NCI-H187 treated with DMSO at 0.1 percent for 48 hours (cell line): ENCODE results near the gene TSPAN3.

Experiments
- DNase-seq: peaks from one replicate; lab custom pipeline; 2025; lab: John Stamatoyannopoulos, UW

The TSPAN3 gene

DNA sequence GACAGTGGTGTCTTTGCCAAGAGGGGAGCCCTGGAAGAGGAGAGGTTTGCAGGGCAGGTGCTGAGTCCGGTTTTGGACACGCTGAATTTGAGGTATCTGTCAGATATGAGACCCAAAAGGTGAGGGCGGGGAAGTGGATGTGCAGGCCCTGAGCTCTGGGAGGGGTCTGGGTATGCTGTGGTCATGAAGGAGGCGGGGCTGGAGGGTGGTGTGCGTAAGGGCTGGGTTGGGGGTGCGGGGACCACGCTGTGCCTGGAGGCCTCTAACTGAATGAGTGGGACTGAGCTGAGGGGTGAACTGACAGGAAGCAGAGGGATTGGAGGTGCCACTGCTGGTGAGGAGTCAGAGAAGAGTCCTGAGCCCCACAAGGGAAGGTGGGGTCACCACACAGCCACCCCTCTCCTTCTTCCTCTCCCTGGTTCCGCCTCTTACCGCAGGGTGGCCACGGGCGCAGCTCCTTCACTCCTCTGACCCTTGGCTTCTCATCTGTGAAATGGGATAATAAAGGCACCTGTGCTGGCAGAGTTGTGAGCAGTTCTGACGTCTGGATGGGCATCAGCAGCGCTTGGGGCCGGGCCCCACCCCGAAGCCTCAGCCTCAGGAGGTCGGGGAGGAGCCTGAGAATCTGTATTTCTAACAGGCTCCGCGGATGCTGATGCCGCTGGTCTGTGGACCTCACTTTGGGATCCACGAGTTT is 47.2 kb downstream of the TSPAN3 start:
- DNase-seq: no peak

DNA sequence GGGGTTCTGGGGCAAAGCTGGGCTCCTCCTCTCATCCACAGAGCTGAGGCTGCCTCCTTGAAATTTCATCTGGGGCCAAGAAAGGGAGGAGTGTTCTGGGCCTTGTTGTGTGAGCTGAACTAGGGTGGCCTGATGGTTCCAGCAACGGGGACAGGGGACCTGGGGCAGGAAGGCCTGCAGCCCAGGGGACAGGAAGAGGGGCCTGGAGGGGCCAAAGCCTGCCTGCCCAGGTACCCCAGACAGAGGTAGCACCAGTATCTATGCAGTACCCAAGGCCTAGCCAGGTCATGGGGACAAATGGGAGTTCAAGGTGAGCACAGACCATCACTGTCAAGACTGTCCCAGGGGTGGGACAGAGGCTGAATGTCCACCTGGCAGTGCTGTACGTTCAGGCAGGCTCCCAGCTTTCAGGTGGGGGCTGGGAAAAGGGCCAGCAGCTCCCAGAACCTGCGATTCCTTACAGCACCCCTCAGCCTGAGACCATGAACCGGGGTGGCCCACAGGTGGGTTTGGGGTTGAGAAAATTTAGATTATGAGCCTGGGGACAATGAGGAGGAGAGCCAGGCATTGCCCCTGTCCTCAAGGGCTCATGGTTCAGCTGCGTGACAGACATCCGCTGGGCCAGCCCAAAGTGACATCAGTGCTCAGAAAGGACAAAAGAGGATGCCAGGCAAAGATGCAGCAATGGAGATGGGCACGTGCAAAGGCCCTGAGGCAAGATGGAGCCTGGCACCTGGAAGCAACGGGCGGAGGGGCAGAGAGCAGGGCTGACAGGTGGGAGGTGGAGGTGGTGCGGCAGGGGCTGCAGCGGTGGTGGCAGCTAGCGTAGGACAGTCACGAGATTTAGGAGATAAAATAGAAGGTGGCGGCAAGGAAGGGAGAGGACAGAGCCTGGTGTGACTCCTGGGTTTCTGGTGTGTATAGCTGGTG is 48.0 kb downstream of the TSPAN3 start:
- DNase-seq: no peak

DNA sequence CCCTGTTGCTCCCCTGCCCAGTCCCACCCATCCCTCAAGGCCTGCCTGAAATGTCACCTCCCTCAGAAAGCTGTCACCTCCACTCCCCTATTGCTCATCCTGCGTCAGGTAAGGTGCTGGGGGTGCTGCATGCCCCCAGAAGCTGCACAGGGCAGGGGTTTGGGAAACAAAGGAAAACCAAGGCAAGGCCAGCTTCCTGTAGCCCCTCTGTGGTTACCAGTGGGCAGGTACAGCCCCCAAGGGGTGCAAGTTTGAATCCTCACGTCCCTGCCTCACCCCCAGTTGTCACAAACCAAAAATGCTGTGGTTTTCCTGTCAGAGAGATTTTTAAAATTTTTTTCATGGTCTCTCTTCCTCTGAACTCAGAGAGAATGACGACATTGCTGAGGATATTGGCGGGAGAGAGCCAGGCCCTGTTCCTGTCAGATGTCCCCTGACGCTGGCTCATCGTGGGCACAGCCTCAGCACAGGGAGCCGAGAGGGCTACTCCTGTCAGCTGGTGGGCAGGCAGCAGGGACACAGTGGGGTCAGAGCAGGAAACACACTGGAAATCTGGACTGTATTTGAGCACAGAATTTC is 49.0 kb downstream of the TSPAN3 start:
- no peak for DNase-seq

DNA sequence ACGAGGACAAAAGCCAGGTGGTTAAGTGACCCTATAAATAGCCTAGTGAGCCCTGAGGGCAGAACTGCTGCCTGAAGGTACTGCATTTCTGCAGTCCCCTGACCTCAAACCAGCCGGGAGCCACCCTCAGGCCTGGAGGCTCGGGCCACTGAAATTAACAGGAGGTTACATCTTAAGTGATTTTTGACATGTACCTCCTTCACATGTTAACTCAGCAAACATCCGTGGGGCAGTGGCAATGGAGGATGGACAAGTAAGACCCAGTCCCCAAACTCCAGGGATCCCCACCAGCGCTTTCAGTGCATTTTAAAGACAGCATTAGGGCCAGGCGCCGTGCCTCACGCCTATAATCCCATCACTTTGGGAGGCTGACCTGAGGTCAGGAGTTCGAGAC is 49.8 kb downstream of the TSPAN3 start:
- DNase-seq: no peak

DNA sequence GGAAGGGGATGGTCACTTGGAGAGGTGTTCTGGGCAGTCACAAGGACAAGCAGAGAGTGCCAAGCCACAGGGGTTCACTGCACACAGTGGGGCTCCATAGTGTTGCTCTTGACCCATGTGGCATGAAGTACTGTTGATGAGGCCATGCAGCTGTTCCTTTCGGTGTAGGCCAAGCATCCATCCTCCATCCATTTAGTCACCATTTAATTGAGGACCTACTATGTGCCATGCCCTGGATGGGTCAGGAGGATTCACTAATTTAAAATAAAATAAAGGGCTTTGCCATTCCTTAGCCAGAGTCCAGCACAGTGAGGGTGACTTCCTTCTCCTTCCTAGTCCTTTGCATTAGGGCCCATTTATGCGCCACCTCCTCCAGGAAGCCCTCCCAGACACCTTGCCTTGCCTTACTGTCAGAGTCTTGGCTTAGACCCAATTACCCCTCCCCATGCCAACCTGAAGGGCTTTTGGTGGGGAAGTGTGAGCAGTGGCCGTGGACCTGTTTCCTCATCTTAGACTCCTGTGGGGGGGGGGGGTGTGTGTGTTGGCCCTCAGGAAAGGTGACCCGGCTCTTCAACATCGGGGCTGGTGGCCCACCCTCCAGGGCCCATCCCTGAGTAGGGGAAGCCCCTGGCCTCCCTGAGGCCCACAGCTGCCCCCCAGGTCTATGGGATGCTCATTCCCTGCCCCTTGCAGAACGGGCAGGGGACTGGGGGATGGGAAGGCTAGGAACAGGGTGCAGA is 50.4 kb downstream of the TSPAN3 start:
- DNase-seq: no peak

DNA sequence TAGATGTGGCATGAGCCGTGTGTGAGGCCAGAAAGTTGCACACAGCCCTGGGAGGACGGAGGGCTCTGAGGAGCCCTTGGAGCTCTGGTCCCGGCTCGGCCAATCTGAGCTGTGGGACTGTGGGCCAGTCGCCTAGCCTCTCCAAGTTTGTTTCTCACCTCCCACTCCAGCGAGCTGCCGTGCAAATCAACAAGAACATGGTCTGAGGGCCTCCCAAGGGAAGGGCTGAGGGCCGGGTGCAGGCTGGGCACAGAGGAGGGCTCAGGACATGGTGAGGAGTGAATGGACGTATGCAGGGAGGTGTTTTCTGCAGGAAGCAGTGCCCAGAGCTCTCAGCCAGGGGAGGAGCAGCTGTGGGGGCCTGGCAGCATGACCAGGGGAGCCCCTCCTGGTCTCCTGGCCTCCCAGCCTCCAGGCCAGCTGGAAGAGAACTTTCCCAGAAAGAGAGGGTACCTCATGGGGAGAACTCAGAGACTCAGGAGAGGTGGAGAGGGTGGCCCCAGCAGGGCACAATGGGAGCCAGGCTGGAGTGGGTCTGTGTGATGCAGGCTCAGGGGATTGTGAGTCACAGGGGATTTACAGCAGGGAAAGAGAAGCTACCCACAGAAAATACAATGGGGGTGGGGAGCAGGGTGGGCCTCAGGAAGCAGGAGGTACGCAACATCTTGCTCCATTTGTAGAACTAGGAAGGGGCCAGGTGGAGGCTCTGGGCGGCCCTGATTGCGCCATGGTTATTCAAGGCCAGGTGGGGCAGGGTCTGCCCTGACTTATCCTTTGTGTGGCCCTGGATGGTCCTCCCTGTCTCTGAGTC is 51.2 kb downstream of the TSPAN3 start:
- DNase-seq: no peak

DNA sequence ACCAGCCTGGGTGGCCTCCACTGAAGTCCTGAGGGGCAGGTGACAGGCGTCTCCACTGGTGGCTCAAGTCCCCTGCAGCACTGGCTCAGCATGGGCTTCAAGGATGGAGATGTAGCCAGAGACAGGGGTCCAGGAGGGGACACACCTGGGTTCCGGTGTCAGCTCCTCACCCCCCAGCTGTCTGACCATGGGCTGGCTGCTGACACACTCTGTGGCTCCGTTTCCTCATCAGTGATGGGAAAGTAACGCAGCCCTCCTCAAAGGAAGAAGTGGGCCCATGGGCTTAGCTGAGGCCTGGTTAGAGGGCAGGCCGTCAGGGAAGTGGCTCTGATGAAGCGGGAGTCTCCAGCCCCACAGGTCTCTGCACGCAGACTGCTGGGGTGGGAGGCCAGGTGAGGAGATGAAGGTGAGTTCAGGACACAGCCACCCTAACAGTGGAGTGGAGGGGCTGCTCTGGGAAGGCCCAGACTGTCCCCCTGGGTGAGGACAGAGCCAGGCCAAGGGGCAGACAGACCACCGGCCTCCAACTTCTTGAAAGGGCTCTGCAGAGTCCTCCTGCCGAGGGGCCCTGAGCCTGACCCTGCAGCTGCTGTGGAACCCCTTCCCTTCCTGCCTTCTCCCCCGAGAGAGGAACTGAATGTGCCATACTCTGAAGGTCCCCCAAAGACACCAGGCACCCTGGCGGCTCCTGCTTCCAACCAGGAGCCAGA is 52.0 kb downstream of the TSPAN3 start:
- DNase-seq: no peak

DNA sequence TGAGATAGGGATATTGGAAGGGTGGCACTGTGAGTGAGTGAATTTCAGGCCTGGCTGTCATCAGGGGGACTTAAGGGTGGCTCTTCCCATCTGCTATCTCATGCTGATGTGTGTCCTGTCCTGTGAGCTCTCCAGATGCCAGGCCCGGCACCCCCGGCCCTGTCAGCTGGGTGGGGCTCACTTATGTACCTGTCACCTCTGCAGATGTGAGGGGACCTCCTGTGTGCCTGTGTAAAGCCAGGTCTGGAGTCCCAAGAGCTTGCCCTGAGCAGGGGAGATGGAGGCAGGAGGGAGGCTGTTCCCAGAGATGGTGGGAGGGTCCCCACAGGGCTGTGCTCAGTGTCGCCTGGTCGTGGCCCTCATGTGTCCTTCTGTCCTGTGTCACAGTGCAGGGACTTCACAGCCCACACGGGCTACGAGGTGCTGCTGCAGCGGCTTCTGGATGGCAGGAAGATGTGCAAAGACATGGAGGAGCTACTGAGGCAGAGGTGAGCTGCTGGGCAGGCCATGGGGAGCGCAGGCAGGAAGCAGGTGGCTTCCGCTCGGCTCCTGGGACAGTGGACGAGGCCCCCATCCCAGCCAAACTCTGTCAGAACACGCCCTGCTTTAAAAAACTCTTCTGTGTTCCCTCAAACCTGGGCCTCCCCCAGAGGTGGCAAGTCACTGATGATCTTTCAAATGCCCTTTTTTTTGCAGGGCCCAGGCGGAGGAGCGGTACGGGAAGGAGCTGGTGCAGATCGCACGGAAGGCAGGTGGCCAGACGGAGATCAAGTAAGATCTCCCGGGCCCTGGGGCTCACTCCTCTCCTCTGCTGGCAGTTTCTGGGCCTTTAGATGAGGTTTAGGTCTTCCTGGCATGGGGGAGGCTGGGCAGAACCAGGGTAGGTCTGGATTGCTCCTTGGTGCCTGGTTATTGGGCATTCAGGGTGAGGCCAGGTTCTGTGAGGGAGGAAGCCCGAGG is 52.9 kb downstream of the TSPAN3 start:
- DNase-seq: no peak

DNA sequence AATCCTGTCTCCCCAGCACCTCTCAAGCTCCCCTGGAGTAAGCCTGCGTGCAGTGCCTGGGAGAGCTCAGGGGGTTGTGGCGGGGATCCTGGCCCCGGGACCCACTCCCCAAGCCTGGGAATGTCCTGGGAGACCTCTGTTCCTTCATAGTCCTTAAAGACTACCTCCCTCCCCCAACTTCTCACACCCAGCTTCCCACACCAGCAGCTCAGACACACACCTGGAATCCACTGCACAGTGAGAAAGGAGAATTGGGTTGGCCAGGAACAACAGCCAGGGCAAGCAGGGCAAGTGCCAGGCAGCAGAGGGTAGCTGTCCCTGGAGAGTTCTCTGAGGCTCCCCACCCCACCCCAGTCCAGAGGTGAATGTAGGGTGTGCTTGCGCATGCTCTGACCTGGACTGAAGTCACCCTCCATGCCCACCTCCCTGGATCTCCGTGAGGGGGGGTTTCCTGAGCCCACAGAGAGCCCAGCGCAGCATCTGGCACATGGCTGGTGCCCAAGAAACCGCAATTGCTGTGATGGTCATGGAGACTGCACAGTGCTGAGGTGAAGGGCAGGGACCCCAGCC is 53.7 kb downstream of the TSPAN3 start:
- no peak for DNase-seq

DNA sequence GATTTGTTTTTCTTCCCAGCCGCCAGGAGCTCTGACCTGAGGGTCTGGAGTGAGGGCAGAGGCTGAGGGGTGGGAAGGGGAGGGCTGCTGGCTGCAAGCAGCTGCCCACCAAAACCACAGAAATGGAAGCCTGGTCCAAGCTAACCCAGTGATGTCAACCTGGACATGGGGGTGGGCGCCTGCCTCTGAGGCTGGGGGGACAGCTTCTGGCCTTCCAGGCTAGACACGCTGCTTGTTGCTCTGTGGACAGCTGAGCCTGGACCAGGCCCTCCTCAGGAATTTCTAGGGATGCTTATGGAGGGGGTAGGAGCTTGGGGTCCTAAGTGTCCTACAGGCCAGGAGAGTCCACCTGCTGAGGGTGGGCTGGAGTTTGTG is 54.6 kb downstream of the TSPAN3 start:
- no peak for DNase-seq

DNA sequence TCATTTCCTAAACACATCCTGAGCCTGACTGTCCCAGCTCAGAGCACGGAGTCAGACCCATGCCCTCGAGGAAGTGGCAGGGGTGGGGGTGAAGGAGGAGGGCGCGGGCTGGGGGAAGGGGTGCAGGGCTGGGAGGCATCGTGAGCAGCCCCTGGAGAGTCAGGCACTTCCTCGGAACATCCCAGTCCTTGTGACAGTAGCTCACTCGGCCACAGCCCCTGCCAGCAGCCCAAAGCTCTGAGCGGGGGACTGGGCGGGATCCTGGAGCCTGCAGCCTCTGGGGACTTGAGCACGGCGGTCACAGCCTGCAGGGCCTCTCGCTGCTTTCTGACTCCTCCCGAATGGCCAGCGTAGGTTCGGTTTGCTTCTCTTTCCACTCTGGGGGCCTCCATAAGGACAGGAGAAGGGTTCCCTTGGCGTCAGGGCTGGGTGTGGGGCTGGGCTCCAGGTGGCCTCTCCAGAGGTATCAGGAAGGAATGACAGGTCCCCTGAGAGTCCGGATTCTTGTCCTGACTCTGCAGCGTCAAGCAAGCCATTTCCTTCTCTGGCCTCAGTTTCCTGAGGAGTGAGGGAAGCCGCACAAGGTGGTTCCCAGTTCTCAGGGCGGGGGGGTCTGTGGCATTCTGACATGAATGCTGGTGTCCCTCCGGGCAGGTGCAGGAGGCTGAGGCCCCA is 55.1 kb downstream of the TSPAN3 start:
- DNase-seq: no peak

DNA sequence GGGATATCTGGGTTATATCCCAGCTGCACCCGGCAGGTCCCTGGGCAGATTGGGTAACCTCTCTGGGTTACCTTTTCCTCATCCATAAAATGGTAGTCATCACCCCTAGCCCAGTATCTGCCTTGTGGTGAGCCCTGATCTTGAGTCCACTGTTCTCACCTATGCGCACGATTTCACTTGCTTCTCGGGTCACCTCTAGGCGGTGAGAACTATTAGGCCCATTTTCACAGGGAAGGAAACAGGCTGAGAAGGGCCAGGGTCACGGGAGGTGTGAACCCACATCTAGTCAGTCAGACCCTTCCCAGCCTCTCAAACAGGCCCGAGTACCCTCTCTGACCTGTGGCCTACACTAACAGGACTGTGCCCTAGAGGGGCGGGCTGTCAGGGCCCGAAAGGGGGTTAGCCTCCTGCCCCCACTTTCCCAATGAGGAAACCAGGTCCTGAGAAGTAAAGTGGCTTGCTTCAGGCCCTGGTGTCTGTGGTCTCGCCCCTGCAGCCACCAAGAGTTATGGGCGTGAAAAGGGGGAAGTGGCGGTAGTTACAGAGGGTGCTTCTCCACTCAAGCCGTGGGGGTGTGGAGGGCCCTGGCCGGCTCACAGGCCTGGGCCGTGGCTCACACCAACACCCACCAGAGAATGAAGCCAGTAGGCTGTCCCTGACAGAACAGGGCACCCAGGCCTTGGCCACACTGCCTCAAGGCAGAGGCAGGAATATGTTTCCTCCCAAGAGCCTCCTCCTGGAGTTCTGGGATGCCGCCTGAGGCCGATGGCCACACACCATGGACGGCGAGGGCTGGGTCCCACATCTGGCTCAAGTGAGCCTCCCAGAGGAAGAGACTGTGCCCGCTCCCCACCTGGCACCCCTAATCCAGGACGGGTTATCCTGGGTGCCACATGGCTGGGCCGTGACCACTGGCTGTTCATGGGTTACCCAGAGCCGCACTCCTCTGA is 56.5 kb downstream of the TSPAN3 start:
- no peak for DNase-seq

DNA sequence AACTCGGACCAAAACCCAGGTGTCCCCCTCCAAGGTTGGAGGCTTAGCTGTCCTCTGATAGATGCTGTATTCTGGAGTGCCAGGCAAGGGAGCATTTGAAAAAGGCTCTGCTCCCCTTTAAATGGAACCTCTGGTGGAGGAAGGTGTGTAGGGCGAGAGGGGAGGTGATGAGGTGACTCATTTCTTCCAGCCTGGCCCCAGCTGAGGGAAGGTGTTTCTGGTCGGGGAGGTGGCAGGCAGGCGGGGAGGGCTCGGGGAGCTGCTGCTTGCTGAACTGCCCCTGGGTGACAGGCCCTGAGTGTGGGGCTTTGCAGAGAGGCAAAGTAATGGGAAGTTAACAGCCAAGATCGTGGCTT is 57.2 kb downstream of the TSPAN3 start:
- no peak for DNase-seq

DNA sequence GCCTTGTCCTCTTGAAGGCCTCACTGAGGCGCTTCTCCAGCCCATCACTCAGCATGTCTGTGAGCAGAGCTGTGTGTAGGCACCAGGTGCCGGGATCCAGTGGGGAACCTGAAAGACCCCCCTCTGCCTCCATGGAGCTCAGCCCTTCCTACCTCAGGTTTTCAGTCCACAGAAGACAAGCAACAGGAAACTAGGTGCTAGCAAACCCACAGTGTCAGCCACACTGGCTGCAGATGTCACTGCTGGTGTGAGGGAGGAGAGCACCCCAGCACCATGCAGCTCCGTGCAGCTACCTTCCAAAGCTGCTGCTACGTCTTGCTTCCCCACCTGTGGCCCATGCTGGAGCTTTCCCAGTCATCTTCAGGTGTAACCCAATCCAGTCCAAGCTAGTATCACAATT is 58.0 kb downstream of the TSPAN3 start:
- no peak for DNase-seq

DNA sequence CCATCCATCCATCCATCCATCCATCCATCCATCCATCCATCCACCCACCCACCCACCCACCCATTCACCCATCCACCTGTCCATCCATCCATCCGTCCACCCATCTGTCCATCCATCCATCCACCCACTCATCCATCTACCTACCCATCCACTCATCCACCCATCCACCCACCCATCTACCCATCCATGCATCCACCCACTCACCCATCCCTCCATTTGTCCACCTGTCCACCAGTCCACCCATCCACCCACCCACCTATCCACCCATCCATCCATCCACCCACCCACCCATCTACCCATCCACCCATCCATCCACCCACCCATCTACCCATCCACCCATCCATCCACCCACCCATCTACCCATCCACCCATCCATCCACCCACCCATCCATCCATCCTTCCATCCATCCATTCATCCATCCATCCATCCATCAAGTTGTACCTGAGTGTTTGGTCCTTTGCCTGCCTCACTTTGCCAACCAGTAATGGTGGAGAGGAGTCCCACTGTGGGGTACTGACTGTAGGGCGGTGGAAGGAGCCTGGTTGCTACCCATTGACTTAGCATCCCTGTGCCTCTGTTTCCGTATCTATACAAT is 58.7 kb downstream of the TSPAN3 start:
- DNase-seq: no peak

DNA sequence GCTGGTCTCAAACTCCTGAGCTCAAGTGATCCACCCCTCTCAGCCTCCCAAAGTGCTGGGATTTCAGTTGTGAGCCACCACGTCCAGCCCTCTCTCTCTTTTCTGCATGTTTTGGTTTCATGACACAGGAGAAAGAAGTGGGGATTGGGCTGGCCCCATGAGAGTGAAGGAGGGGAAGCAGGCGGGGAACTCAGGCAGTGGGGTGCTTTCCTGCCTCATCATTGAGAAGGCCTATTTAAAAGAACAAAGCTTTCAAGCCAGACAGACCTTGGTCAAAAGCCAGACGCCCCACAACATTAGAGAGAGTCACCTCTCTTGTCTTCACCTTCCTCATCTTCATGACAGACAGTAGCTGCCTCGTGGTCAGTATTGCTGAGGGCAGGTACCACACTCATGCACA is 60.1 kb downstream of the TSPAN3 start:
- no peak for DNase-seq

DNA sequence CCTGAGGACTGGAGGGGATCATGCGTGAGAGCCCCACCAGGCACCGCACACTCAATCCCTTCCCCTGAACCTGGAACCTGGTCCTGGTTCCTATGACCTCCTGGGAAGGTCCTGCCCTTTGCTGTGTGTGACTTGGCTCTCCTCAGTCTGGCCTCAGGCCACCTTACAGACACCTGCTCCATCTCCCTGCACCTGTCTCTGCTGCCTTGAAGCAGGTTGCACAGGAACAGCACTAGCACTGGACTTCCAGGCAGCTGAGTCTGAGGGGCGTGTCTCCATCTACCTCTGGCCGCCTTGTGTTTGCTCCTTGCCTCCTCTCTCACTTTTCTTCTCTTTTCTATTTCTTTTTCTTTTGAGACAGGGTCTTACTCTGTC is 60.6 kb downstream of the TSPAN3 start:
- DNase-seq: no peak
